Activated gamma-delta T cell (primary cell): Measurements from ENCODE around the gene ABCC9.
"Not testable (repeated sequence)": the region's sequence is repeated elsewhere in the genome, so short reads cannot be mapped to it uniquely, and the experiment has no call there.

Source experiments
- DNase-seq: peaks from one replicate; lab custom pipeline; 2025; lab: John Stamatoyannopoulos, UW

ABCC9 gene

DNA sequence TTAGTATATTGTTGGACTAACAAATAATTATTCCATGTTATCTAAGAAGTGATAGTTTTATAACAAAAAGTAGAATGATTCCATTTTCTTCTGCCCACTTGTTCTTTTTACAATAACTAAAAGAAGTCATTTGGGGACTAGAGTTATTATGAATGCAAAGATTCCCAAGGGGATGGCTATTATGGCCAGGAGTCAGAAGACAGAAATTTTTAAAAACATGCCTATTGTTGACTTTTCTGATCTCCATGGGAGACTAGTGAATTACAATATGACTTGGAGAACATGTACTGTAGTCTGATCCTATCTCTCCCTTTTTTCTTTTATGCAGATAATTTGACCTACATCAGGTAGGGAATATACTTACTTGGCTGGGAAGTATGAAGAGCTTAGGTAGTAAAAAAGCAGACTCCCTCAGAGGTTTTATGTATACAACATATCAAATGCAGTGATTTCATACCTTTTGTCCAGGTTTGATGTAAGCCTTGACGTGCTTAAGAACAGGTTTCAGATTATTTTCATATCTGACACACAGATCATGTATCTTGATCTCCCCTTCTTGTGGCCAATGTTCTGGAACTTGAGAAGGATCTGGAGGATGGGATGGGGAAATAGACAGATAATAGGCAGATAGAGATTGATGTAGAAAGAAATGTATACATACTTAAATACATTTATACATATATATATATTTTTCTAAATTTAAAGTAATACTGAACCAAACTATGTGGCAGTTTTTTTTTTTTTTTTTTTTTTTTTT is 125.7 kb downstream of the ABCC9 start:
- DNase-seq = no peak

DNA sequence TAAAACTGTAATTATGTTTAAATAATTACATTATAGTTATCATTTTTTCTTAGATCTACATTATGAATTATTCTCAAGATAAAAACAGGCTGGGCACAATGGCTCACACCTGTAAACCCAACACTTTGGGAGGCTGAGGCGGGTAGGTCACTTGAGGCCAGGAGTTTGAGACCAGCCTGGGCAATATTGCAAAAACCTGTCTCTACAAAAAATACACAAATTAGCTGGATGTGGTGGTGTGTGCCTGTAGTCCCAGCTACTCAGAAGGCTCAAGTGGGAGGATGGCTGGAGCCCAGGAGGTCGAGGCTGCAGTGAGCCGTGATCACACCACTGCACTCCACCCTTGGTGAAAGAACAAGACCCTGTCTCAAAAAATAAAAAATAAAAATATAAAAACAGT is 126.4 kb downstream of the ABCC9 start:
- no peak for DNase-seq

DNA sequence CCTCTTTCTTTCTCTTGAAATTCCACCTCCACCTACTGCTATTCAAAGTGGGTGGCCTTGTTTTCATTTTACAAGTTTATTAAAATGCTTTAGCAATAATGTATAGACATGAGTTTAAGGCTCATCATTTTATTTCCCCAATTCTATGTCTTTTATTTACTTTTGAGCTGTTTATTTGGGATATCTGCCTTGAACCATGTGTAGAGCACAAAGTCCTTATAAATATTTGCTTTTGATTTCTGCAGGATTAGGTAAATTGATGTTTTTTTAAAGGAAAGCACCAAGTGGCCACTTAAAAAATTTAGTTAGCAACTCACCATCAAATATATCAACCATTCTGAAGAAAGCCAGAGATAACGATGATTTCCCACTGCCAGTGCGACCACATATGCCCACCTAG is 126.9 kb downstream of the ABCC9 start:
- no peak for DNase-seq

DNA sequence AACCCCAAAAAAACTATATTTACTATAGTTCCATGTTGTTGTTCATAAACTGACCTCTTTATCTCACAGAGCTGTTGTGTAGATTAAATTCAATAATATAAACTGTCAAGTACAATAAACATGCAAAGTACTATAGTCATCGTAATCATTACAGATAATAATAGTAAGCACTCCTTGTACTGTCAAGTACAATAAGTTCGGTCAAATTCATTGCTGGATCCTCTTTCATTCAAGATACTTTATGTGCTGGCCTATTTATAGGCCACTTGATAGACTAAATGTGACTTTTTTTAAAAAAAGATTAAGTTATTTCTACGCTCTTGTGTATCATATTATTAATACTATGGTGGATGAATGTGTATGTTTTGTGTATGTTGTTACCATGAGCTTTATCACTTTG is 127.5 kb downstream of the ABCC9 start:
- DNase-seq = no peak

DNA sequence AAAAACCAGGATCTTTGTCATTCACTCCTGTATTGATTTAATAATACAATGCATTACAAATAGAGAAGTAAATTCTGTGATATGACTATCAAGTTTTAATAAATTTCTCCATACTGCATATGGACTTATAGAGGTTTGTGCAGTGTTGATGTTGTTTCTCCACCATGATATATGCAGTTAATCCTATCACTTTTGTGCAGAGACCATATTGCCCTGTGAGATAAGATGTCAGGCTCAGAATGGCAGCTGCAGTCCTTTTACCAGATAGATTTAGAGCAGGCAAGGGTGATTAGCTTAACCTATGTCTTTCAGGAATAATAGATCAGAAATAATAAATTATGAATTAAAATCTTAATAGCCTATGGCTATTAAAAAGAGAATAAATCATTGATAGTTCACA is 128.1 kb downstream of the ABCC9 start:
- DNase-seq = no peak

DNA sequence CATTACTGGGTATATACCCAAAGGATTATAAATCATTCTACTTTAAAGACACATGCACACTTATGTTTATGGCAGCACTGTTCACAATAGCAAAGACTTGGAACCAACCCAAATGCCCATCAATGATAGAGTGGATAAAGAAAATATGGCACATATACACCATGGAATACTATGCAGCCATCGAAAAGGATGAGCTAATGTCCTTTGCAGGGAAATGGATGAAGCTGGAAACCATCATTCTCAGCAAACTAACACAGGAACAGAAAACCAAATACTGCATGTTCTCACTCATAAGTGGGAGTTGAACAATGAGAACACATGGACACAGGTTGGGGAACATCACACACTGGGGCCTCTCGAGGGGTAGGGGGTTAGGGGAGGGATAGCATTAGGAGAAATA is 128.9 kb downstream of the ABCC9 start:
- DNase-seq = not testable (repeated sequence)

DNA sequence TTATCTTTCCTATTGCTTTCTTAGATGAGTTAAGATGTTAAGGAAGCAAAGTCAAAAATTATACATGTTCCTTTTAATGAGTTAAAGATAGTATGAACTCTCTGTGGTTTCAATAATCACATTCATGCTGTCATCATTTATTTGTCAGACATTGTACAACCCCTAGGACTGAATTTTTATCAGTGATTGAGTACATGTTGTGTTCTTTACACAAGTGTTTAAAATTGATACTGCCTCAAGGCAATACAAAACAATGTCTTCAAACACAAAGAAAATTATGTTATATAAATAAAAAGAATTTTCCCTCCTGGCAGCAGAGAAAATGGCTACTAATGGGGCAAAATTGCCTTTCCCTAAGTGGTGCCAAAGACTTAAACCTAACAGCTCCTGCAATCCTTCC is 132.1 kb downstream of the ABCC9 start:
- DNase-seq = no peak

DNA sequence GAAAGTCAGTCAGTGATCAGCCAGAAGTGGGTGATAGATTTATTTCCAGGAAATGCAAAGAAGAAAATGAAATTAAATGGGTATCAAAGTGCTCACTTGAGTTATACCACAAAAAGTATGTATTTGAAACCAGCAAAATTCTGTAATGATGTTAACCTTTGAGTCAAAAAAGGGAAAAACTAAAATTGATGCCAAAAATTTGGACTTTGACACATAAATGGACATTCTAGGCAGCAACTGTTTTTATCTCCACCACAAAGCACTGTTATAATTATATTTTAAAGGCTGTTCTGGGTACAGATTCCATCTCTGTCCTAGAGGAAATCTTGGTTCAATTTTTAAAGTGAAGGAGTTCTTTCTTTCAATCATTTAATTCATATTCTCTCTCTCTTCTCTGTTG is 135.0 kb downstream of the ABCC9 start:
- no peak for DNase-seq

DNA sequence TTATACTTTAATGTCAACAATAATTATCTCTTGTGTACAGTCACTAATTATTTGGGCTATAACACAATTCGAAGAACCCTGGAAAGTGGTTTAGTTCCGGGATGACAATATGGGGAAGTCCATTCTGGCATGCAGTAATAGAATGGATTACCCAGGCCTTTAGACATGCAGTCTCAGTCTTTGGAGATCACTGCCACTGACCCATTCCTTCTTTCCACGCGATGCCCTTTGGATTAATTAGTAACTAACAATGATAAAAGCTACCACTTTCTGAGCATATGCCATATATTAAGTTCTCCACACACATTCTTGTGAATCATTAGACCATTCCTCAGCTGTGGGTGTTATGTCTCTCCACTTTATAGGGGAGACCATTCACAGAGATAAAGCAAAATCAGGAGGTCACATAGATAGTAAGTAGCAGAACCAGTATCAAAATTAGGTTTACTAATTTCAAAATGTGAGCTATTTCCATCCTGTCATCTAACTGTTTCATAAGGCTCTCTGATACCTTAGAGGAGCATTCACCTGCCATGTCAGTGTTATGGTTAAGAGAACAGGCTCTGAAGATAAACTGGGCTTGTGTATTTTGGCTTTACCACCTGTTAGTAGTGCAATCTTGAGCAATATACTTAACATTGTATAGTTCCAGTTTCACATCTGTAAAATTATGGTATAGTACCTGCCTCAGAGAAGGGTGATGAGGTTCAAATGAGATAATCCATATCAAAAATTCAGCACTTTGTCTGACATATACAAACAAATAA is 139.5 kb downstream of the ABCC9 start:
- DNase-seq = no peak

DNA sequence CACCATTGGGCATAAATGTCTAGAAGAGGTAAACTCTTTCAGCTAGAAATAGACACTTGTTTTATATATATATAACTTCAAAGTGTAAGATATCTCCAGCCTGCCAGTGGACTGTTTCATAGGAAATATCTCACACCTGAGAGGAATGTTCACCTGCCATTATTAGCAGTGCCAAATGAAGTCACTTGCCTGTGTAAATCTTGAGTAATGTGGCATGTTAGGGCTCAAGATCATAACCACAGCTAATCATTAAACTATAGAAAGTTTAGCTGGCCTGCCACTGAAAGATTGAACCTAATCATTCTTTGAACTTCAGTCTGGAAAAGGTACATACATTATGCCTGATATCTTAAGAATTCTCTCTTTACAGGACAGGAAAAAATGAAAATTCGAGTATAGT is 141.2 kb downstream of the ABCC9 start:
- DNase-seq = no peak

DNA sequence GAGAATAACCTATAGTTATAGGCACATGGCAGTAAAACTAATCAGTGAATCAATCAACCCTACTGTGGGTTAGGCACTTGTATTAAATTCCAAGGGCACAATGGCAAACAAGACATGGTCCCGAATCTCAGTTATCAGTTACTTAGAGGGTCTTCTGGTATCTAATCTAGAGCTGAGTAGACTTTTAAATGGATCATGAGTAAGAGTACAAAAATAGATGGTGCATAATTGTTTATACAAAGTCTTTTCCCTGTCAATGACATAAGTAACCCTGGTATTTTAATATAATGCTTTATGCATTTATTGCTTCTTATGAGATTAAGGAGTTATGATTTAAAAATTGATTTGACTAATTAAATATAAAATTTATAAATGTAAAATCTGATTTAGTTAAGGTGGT is 143.7 kb downstream of the ABCC9 start:
- DNase-seq = no peak

DNA sequence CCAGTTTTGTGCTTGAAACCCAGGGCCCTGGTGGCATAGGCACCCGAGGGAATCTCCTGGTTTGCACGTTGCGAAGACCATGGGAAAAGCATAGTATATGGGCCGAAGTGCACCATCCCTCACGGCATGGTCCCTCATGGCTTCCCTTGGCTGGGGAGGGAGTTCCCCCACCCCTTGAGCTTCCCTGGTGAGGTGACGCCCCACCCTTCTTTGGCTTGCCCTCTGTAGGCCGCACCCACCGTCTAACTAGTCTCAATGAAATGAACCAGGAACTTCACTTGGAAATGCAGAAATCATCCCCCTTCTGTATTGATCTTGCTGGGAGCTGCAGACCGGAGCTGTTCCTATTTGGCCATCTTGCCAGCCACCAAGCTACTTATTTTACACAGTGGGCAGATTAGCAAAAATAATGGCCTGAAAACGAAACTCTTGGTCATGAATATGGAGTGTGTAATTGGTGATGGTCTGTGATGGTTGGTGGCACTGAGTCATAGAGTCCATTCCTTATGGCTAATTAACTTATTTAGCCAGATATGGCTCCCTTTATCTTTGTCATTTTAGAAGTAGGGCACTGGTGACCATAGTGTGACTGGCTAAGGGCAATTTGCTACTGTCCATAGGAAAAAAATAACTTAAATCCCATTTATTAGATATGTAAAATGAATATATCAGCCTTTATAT is 145.4 kb downstream of the ABCC9 start:
- DNase-seq = no peak

DNA sequence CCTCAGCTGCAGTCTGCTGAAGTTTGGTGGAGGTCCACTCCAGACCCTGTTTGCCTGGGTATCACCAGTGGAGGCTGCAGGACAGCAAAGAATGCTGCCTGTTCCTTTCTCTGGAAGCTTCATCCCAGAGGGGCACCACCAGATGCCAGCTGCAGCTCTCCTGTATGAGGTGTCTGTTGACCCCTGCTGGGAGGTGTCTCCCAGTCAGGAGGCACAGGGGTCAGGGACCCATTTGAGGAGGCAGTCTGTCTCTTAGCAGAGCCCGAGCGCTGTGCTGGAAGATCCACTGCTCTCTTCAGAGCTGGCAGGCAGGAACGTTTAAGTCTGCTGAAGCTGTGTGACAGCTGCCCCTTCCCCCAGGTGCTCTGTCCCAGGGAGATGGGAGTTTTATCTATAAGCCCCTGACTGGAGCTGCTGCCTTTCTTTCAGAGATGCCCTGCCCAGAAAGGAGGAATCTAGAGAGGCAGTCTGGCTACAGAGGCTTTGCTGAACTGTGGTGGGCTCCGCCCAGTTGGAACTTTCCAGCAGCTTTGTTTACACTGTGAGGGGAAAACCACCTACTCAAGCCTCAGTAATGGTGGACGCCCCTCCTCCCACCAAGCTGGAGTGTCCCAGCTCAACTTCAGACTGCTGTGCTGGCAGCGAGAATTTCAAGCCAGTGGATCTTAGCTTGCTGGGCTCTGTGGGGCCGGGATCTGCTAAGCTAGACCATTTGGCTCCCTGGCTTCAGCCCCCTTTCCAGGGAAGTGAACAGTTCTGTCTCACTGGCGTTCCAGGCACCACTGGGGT is 146.2 kb downstream of the ABCC9 start:
- DNase-seq = not testable (repeated sequence)

DNA sequence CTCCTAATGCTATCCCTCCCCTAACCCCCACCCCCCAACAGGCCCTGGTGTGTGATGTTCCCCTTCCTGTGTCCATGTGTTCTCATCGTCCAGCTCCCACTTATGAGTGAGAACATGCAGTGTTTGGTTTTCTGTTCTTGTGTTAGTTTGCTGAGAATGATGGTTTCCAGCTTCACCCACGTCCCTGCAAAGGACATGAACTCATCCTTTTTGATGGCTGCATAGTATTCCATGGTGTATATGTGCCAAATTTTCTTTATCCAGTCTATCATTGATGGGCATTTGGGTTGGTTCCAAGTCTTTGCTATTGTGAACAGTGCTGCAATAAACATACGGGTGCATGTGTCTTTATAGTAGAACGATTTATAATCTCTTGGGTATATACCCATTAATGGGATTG is 151.5 kb downstream of the ABCC9 start:
- not testable (repeated sequence) for DNase-seq

DNA sequence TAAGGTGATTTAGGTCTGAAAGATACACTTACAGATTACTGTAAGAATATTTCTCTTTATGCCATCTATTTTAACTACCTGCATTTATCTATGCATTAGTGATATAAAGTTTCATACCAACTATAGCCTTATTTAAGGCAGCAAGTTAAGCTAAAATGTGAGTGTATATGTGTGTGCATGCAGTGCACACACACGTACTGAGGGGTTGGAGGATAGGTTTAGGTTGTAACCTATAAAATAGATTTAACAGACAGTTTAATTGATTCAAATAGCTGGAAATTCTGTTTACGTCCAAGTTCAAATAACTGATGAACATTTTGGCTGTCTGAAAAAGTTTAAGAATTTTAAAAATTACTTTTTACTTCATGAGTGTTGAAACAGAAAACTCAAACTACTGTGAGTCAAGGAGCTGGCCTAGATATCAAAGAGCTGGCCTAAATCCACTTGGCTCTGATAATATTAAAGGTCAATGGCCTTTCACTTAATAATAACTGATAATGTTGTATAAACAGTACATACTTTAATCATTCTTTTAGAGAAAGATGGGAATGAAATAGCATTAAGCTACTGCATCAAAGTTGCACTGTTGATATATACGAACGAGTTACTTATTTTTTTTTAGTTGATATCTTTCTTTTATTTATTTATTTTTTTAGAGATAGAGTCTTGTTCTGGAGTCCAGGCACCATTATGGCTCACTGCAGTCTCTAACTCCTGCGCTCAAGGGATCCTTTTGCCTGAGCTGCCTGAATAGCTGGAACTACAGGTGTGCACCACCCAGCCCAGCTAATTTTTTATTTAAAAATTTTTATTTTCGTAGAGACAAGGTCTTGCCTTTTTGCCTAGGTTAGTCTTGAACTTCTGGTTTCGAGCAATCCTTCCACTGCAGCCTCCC is 152.9 kb downstream of the ABCC9 start:
- DNase-seq = no peak

DNA sequence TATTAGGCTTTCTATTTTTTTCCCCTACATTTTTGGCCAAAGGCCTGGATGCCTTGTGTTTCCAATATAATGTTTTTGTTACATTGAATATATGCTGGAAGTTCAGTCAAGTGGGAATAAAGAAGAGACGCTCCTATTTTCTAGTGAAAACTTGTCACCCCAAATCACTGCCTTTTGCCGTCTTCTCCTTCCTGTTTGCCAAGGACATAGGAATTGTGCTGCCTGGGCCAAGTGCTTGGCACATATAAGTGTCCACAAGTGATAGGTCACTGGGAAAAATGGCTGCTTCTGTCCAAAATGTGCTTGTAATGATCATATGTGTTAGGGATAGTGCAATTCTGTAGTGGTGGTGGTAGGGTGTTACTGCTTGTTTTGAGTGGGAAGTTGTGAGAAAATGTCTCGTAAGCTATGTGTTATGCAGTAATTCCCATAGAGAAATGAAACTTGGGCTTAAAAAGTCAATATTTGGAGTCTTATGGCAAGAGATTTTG is 155.1 kb downstream of the ABCC9 start:
- DNase-seq = no peak

DNA sequence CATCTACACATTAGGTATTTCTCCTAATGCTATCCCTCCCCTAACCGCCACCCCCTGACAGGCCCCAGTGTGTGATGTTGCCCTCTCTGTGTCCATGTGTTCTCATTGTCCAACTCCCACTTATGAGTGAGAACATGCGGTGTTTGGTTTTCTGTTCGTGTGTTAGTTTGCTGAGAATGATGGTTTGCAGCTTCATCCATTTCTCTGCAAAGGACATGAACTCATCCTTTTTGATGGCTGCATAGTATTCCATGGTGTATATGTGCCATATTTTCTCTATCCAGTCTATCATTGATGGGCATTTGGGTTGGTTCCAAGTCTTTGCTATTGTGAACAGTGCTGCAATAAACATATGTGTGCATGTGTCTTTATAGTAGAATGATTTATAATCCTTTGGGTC is 158.5 kb downstream of the ABCC9 start:
- DNase-seq = not testable (repeated sequence)

DNA sequence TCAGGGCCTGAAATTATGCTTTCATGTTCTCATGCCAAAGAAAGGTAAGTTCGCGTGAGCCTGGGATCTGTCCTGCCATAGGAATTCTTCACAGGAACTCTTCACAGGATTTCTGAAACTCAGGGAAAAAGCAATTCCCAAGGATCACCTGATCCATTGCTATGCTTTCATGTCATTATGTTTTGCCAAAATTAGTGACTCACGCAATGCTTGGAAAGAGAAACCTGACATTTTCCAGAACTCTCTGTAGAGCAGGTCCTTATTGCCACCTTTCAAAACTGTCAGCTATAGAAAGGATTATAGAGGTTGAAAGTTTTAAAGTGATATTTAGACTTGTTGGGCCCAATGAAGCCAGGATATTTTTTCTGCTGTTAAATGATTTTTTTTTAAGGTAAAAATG is 160.4 kb downstream of the ABCC9 start:
- DNase-seq = no peak

DNA sequence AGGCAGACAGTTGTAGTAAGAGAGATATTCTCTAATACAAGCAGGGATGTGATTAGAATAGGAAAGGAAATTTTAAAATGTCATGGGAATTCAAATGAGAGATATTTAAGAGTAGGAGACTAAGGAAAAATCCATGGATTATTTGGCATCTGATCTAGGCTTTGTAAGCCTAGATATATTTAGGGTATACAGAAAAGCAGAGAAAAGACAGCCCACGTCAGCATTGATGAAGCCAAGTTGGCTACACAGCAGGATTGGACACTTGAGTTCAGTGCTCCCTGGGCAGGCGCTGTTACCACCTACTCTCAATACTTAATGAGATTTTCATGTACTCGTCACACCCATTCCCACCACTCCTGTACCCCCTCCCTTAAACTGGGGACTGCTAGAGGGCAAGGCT is 165.1 kb downstream of the ABCC9 start:
- no peak for DNase-seq

DNA sequence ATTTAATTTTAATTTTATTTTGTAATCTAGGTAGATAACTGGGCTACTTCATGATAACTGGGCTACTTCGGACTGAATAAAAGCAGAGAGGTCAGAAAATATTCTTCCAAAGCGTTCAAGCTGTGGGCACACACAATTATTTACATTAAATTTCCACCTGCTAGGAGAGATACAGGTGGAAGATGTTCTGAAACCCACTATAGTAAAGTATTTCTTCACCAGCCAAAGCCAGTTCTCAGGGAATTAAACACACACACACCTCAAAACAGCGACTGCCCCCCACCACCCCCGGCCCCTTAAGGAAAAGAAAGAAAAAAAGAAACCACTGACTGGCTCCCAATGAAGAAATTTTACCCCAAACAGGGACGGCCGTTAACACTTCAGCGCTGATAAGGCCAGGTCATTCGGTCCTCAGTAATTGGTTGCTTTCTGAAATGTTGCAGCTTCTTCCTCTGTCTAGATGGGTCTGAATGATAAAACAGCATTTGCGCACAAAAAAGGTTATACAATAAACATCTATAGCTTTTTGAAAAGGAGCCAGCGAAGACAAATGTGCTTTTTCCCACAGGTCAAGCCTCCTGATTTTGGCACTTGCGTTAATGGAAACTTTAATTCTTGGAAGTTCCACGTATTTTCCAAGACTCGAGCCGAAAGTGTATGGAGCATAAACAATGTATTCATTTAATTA is 165.9 kb downstream of the ABCC9 start:
- no peak for DNase-seq
